HepG2 (cell line): Measurements from ENCODE around the gene FAM117B. TPM values are rescaled to one million over a fixed set of nuclear protein-coding genes. Genes with fewer than 3 reads are reported as not detected.

Experiments
- ATF7 ChIP-seq, 2 experiments: fragments of 450-650 bp in 1 of 2; sonication (generic) in 1 of 2; formaldehyde crosslinking in 1 of 2; IDR thresholded peaks; 2 replicates each; pipeline versions ENCODE4 v1.4.0 to v1.6.1; 2016 to 2020; ENCODE audit warnings: antibody characterized with exemption in 1 of 2, mild to moderate bottlenecking in 1 of 2, missing genetic modification reagents in 1 of 2
- DR1 ChIP-seq: sonication (generic); formaldehyde crosslinking; IDR thresholded peaks from 2 replicates; pipeline ENCODE4 v1.8.0; 2021; ENCODE audit warnings: mild to moderate bottlenecking, missing genetic modification reagents, inconsistent platforms
- DZIP1 ChIP-seq: sonication (generic); formaldehyde crosslinking; IDR thresholded peaks from 2 replicates; pipeline ENCODE4 v1.5.0; 2020; ENCODE audit warnings: mild to moderate bottlenecking, missing genetic modification reagents
- ERF ChIP-seq: IDR thresholded peaks from 2 replicates; pipeline ENCODE4 v1.6.1; 2018; ENCODE audit warnings: missing biosample characterization, missing genetic modification reagents
- GLI4 ChIP-seq: sonication (generic); formaldehyde crosslinking; IDR thresholded peaks from 2 replicates; pipeline ENCODE4 v1.5.1; 2020; ENCODE audit warnings: missing genetic modification reagents, mild to moderate bottlenecking, moderate library complexity, borderline replicate concordance
- KLF6 ChIP-seq: IDR thresholded peaks from 2 replicates; pipeline ENCODE4 v1.8.0; 2016; ENCODE audit warnings: missing biosample characterization, missing genetic modification reagents
- MXD4 ChIP-seq: IDR thresholded peaks from 2 replicates; pipeline ENCODE4 v1.6.1; 2016; ENCODE audit warnings: mild to moderate bottlenecking, missing biosample characterization, missing genetic modification reagents
- PCBP2 ChIP-seq: fragments of 200-400 bp; formaldehyde crosslinking; optimal IDR thresholded peaks from 2 replicates; pipeline ENCODE3; 2018; ENCODE audit warnings: low read length, low read depth; ENCODE audit not compliant: poor library complexity, severe bottlenecking
- PRDM10 ChIP-seq: sonication (generic); formaldehyde crosslinking; IDR thresholded peaks from 2 replicates; pipeline ENCODE4 v1.4.0; 2020; ENCODE audit warnings: low read depth, missing genetic modification reagents
- TEF ChIP-seq: sonication (generic); formaldehyde crosslinking; IDR thresholded peaks from 2 replicates; pipeline ENCODE4 v1.5.0; 2020; ENCODE audit warnings: missing genetic modification reagents
- ZKSCAN8 ChIP-seq: IDR thresholded peaks from 2 replicates; pipeline ENCODE4 v1.6.1; 2016; ENCODE audit warnings: borderline replicate concordance, missing genetic modification reagents, missing compliant biosample characterization
- ZNF136 ChIP-seq: sonication (generic); formaldehyde crosslinking; IDR thresholded peaks from 2 replicates; pipeline ENCODE4 v1.8.1; 2022; ENCODE audit warnings: low read depth, mild to moderate bottlenecking, moderate library complexity, missing genetic modification reagents
- ZNF34 ChIP-seq: sonication (generic); formaldehyde crosslinking; IDR thresholded peaks from 2 replicates; pipeline ENCODE4 v1.4.0; 2020; ENCODE audit warnings: mild to moderate bottlenecking, missing genetic modification reagents, borderline replicate concordance
- ZNF468 ChIP-seq: sonication (generic); formaldehyde crosslinking; IDR thresholded peaks from 2 replicates; pipeline ENCODE4 v1.8.0; 2022; ENCODE audit warnings: mild to moderate bottlenecking, moderate library complexity, missing genetic modification reagents
- ZNF552 ChIP-seq: sonication (generic); formaldehyde crosslinking; IDR thresholded peaks from 2 replicates; pipeline ENCODE4 v1.9.0; 2022; ENCODE audit warnings: missing genetic modification reagents, mild to moderate bottlenecking, borderline replicate concordance
- ZNF562 ChIP-seq: sonication (generic); formaldehyde crosslinking; IDR thresholded peaks from 2 replicates; pipeline ENCODE4 v1.8.0; 2022; ENCODE audit warnings: missing genetic modification reagents, borderline replicate concordance
- ZSCAN25 ChIP-seq: sonication (generic); formaldehyde crosslinking; IDR thresholded peaks from 2 replicates; pipeline ENCODE4 v1.8.0; 2022; ENCODE audit warnings: mild to moderate bottlenecking, missing genetic modification reagents
- ZXDC ChIP-seq: sonication (generic); formaldehyde crosslinking; IDR thresholded peaks from 2 replicates; pipeline ENCODE4 v1.5.0; 2020; ENCODE audit warnings: mild to moderate bottlenecking, missing genetic modification reagents
- polyA plus RNA-seq, 8 experiments: library from polyadenylated mRNA; depleted of rRNA in 3 of 8; stranded (reverse) in 7 of 8; unstranded in 1 of 8; fragments of >200 nt; fragmentation: Illumina TruSeq in 4 of 8; extraction: Trizol in 4 of 8; gene quantifications; 2 replicates each; pipeline versions ENCODE4 v1.2.1 to v1.2.3, GENCODE V29; 2011 to 2016; ENCODE audit warnings: low read depth in 4 of 8, missing spikeins in 1 of 8, mixed read lengths in 1 of 8; ENCODE audit not compliant: insufficient read depth in 1 of 8
- total RNA-seq, 5 experiments: library from RNA; depleted of rRNA; stranded (reverse); fragments of >200 nt; fragmentation: Illumina TruSeq; extraction: Trizol; gene quantifications; 2 replicates each; pipeline ENCODE4 v1.2.3, GENCODE V29; 2016; ENCODE audit warnings: low read depth in 1 of 5

The FAM117B gene
- total and polyA plus RNA-seq, 2 of the 13 experiments (the other 11 are each of a cell fraction or from before 2014, with no cell fraction given), result 5.8 to 11.0 TPM

DNA sequence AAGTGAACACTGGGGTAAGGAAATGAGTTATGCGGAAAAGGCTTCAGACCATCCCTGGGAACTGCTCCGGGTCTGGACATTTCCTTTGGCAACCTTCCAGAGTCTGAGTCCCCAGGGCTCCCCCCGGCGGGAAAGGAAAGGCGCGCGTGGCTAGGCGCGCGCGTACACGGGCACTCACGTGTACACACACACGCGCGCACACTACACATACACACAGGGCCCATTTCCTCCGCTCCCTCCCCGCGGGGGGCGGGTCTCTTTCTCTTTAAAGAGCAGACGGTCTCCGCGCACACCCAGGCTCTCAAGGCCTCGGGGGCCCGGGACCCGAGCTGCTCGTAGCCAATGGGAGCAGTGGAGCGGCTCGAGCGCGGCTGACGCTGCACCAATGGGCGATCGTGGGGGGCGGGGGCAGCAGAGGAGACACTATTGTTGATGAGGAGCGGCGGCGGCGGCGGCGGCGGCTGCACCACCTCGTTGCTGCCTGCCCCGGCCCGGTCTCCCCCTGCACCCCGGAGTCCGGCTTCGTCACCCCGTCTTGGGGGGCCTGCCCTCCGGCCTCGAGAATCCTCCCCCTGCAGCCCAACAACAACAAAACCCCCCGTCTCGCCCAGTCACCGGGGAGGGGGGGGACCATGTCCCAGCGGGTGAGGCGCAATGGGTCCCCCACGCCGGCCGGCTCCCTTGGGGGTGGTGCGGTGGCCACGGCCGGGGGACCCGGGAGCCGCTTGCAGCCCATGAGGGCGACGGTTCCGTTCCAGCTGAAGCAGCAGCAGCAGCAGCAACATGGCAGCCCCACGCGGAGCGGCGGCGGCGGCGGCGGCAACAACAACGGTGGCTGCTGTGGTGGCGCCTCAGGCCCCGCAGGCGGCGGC lies at the start of gene FAM117B (continued):
- TF ChIP-seq ZXDC (no peak), ZNF562 (CRISPR knock-in tag) (no peak), DZIP1 (CRISPR knock-in tag) (no peak), PCBP2 (no peak), ZNF34 (0 out of 2 replicates have a peak, but pooled peaks have one; percentile 26), MXD4 (CRISPR knock-in tag) (no peak; the same call in 1 of the 2 replicates), KLF6 (peak; percentile 82; the same call in 1 of the 2 replicates), PRDM10 (CRISPR knock-in tag) (peak; percentile 46; the same call in 1 of the 2 replicates), GLI4 (CRISPR knock-in tag) (peak; percentile 91; the same call in 1 of the 2 replicates), ZKSCAN8 (CRISPR knock-in tag) (peak; percentile 31; the same call in 1 of the 2 replicates), ATF7 (IDR thresholded peaks at IDR 0.05) (no peak), ATF7 (CRISPR knock-in tag; IDR thresholded peaks at IDR 0.05) (no peak), ZNF552 (CRISPR knock-in tag) (0 out of 2 replicates have a peak, but pooled peaks have one; percentile 26), ZNF468 (CRISPR knock-in tag) (no peak), TEF (CRISPR knock-in tag) (no peak), ZNF136 (CRISPR knock-in tag) (peak; percentile 91), DR1 (CRISPR knock-in tag) (peak; percentile 81), ERF (CRISPR knock-in tag) (peak; percentile 86), ZSCAN25 (CRISPR knock-in tag) (peak; percentile 97)
